SU-DHL-6 (cell line): ENCODE results near the gene FBXO2.
A peak's percentile ranks its signal among the peaks of the same experiment; 100 is the strongest.

Experiments
- H2AFZ ChIP-seq: fragments of 200-600 bp; sonication (generic); 2 replicates; pipeline ENCODE4 v1.6.1; 2014; ENCODE audit warnings: low read depth, mild to moderate bottlenecking, moderate library complexity, mixed read lengths, antibody characterized with exemption, low read length; ENCODE audit not compliant: severe bottlenecking
- H3F3A ChIP-seq: fragments of 200-600 bp; shearing (Covaris generic); 2 replicates; pipeline ENCODE4 v1.6.0; 2016; ENCODE audit warnings: antibody characterized with exemption, mild to moderate bottlenecking; ENCODE audit not compliant: insufficient read depth
- H3K27ac ChIP-seq: fragments of 200-600 bp; sonication (generic); 2 replicates; pipeline ENCODE4 v1.5.1; 2016; ENCODE audit warnings: low read depth, mild to moderate bottlenecking, low read length, moderate library complexity, mixed read lengths
- H3K27me3 ChIP-seq: fragments of 200-600 bp; sonication (generic), shearing (Covaris generic); 2 replicates; pipeline ENCODE4 v1.6.0; 2014; ENCODE audit warnings: mild to moderate bottlenecking, low read length
- H3K36me3 ChIP-seq: fragments of 200-600 bp; sonication (generic); 2 replicates; pipeline ENCODE4 v1.6.1; 2014; ENCODE audit warnings: mild to moderate bottlenecking, low read length, mixed read lengths
- H3K4me2 ChIP-seq: fragments of 300-600, 200-600 bp; shearing (Covaris generic), sonication (generic); 2 replicates; pipeline ENCODE4 v1.6.0; 2014; ENCODE audit warnings: low read length, low read depth, mild to moderate bottlenecking; ENCODE audit not compliant: poor library complexity, severe bottlenecking
- H3K4me3 ChIP-seq: fragments of 200-600 bp; sonication (generic); 2 replicates; pipeline ENCODE4 v1.5.1; 2014; ENCODE audit warnings: antibody characterized with exemption, low read length, mild to moderate bottlenecking, mixed read lengths; ENCODE audit not compliant: insufficient read depth, poor library complexity, severe bottlenecking
- H3K79me2 ChIP-seq: fragments of 200-600 bp; sonication (generic); 2 replicates; pipeline ENCODE4 v1.6.1; 2014; ENCODE audit warnings: mild to moderate bottlenecking, low read length, moderate library complexity; ENCODE audit not compliant: insufficient read depth
- H3K9ac ChIP-seq: fragments of 200-600 bp; sonication (generic); 2 replicates; pipeline ENCODE4 v1.7.0; 2014; ENCODE audit warnings: mild to moderate bottlenecking, low read length
- H3K9me2 ChIP-seq: fragments of 200-600 bp; sonication (generic); replicated peaks from 2 replicates; pipeline ENCODE4 v1.6.1; 2014; ENCODE audit warnings: low read length; ENCODE audit not compliant: insufficient read depth
- H3K9me3 ChIP-seq: fragments of 200-600 bp; sonication (generic); 2 replicates; pipeline ENCODE4 v1.6.1; 2014; ENCODE audit warnings: low read length, mixed read lengths; ENCODE audit not compliant: insufficient read depth
- H4K20me1 ChIP-seq: fragments of 200-600 bp; sonication (generic); 2 replicates; pipeline ENCODE4 v1.6.1; 2014; ENCODE audit warnings: low read depth, mild to moderate bottlenecking, antibody characterized with exemption, low read length, moderate library complexity, mixed read lengths
- EZH2phosphoT487 ChIP-seq: fragments of 200-600 bp; sonication (generic), shearing (Covaris generic); conservative IDR thresholded peaks from 2 replicates; pipeline ENCODE4 v1.6.1; 2018; ENCODE audit warnings: mild to moderate bottlenecking, antibody characterized with exemption, low read length, moderate library complexity, mixed read lengths
- TF ChIP-seq, protein P1 (sequence below): fragments of 200-600 bp; sonication (generic); IDR thresholded peaks from one replicate; pipeline ENCODE4 v1.5.1; 2017; ENCODE audit warnings: antibody characterized with exemption, mild to moderate bottlenecking, low read length, moderate library complexity; ENCODE audit not compliant: insufficient read depth, poor library complexity, severe bottlenecking

The FBXO2 gene

DNA sequence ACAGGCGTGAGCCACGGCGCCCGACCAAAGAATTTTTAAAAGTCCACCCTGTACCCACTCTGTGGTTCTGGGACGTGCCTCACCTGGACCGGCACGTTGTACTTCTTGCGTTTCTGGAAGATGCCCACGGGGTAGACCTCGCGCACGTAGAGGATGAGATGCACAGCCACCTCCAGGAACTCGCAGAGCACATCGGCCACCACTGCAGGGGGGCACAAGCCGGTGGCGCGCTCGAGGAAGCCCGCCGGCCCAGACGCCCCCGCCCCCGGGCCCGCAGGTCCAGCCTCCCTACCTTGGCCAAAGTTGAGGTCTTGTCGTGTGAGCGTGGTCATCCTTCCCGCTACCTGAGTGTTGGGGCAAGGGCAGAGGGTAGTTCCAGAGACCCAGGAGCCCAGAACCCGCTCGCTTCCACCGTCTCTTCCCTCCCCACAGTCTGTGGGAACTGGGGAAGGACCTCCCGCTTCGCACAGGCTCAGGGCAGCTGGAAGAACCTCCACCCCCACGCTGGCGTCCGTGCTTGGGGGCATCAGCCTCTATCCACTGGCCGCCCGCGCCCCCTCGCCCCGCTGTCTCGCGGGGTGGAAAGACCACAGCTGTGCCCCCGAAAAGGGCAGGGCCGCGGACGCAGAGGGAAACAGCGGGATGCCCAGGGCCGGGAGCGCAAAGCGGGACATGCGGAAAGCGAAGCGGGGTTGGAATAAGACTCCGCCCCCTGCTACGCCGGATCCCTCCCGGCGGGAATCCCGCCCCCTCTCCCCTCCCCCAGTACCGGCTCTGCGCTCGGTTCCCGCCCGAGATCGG is 26.2 kb upstream of the FBXO2 start:
- H3K36me3 ChIP-seq: no peaks in the 10 kb centered on the region

DNA sequence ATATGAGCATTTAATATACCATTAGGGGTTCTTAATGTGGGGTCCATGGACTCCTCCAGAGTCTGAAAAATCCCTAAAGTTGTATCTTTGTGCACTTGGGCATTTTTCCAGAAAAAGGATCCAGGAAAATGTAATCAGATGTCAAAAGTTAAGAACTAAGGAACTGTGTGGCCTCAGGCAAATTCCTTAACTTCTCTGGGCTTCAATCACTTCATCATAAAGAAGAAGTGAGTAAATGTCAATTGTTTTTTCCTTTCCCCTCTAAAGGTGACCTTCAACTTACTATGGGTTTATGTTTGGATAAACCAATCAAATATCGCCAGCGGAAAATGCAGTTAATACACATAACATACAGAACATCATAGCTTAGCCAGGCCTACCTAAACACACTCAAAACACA is 24.2 kb upstream of the FBXO2 start:
- Histone ChIP-seq H3K27ac (no peak overlapping the region), H3K9ac (no peak overlapping the region), H3K27me3 (no peaks in the 10 kb centered on the region), H4K20me1 (no peaks in the 10 kb centered on the region), H3K79me2 (no peaks in the 10 kb centered on the region), H3K9me3 (no peaks in the 10 kb centered on the region), H3K36me3 (no peaks in the 10 kb centered on the region), H3K4me3 (no peak overlapping the region), H3K4me2 (no peak overlapping the region), H3K9me2 (no peaks in the 10 kb centered on the region), H3F3A (no peaks in the 10 kb centered on the region), H2AFZ (no peak overlapping the region)
- TF ChIP-seq, protein P1, sequence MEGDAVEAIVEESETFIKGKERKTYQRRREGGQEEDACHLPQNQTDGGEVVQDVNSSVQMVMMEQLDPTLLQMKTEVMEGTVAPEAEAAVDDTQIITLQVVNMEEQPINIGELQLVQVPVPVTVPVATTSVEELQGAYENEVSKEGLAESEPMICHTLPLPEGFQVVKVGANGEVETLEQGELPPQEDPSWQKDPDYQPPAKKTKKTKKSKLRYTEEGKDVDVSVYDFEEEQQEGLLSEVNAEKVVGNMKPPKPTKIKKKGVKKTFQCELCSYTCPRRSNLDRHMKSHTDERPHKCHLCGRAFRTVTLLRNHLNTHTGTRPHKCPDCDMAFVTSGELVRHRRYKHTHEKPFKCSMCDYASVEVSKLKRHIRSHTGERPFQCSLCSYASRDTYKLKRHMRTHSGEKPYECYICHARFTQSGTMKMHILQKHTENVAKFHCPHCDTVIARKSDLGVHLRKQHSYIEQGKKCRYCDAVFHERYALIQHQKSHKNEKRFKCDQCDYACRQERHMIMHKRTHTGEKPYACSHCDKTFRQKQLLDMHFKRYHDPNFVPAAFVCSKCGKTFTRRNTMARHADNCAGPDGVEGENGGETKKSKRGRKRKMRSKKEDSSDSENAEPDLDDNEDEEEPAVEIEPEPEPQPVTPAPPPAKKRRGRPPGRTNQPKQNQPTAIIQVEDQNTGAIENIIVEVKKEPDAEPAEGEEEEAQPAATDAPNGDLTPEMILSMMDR: no peak
- TF ChIP-seq EZH2phosphoT487: no peak

More for the DNA sequence above, 26.2 kb upstream of the FBXO2 start:
- H3K9me3 ChIP-seq: no peaks in the 10 kb centered on the region
- H4K20me1 ChIP-seq: no peaks in the 10 kb centered on the region
- no peaks in the 10 kb centered on the region for H3K27me3 ChIP-seq
- peak overlapping the region; percentile 83 for H3K4me2 ChIP-seq
- H3F3A ChIP-seq: no peaks in the 10 kb centered on the region
- H3K4me3 ChIP-seq: peak overlapping the region; percentile 92
- H3K9me2 ChIP-seq: no peaks in the 10 kb centered on the region
- peak overlapping the region; percentile 73 for H3K27ac ChIP-seq
- peak overlapping the region; percentile 98 for H2AFZ ChIP-seq
- TF ChIP-seq, protein P1: no peak
- no peak for TF ChIP-seq EZH2phosphoT487
- no peaks in the 10 kb centered on the region for H3K79me2 ChIP-seq
- peak overlapping the region; percentile 83 for H3K9ac ChIP-seq

DNA sequence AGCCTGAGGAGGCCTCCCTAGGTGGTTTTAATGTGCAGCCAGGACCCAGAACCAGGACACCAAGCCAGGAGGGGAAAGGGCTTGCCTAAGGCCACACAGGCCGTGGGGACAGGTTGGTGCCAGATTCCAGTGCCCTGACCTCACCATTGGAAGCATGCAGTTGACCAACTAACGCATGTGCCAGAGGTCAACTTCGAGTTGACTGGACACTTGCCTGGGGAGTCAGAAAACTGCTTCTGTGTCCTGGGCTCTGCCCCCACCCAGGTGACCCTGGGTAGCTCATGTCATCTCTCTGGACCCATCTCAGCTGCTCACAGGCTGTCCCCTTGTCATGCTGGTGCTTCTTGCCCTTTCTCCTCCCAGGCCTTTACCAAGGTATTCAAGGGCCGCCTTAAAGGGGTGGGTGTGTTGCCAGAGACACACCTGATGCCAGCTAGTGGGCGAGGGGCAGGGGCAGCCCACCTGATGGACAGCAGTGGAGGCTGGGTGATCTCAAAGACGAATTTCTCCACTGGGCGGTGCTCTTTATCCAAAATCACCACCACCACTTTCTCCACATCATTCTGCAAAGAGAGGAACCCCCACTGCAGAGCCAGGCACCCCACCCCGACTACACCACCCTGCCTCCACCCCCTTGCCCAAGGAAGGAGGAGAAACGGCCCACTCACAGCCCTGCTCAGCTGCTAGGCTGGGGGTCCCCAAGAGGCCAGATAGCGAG is 22.3 kb upstream of the FBXO2 start:
- no peak overlapping the region for H3K9ac ChIP-seq
- no peaks in the 10 kb centered on the region for H4K20me1 ChIP-seq
- H2AFZ ChIP-seq: no peak overlapping the region
- no peaks in the 10 kb centered on the region for H3K9me3 ChIP-seq
- H3F3A ChIP-seq: no peaks in the 10 kb centered on the region
- no peak overlapping the region for H3K27ac ChIP-seq
- no peaks in the 10 kb centered on the region for H3K9me2 ChIP-seq
- TF ChIP-seq, protein P1: no peak
- TF ChIP-seq EZH2phosphoT487: no peak
- H3K79me2 ChIP-seq: no peaks in the 10 kb centered on the region
- no peak overlapping the region for H3K4me2 ChIP-seq
- no peak overlapping the region for H3K4me3 ChIP-seq
- H3K36me3 ChIP-seq: no peaks in the 10 kb centered on the region
- H3K27me3 ChIP-seq: no peaks in the 10 kb centered on the region
